Lung (tissue), 12 donors: ENCODE results near the gene FYB2. TPM values are rescaled to one million over a fixed set of nuclear protein-coding genes. Genes with fewer than 3 reads are reported as not detected.

Experiments used
- ATAC-seq: fragments of 200-7000 bp; cut with Tn5 transposase; one replicate; pipeline ENCODE4 v1.9.1; 2020; ENCODE audit warnings: moderate number of reproducible peaks; ENCODE audit not compliant: insufficient read depth, low FRiP score
- DNase-seq, 3 donors: peaks; one replicate each; pipeline ENCODE4 v3.0.0-alpha.2; 2013 to 2017
- H3K27ac ChIP-seq, 2 donors: one replicate each; pipeline ENCODE4 v1.5.1; 2013; ENCODE audit warnings: mild to moderate bottlenecking in 2 of 2, moderate library complexity in 2 of 2, control low read depth in 1 of 2, inconsistent platforms in 1 of 2, low read depth in 1 of 2, low read length in 1 of 2
- H3K27me3 ChIP-seq, 3 donors: one replicate each; pipeline ENCODE4 v1.5.1; 2013; ENCODE audit warnings: low read length in 2 of 3; ENCODE audit not compliant: control insufficient read depth in 3 of 3, insufficient read depth in 3 of 3
- H3K36me3 ChIP-seq, 4 donors: one replicate each; pipeline ENCODE4 v1.5.1; 2013; ENCODE audit warnings: low read length in 4 of 4, mild to moderate bottlenecking in 1 of 4, moderate library complexity in 1 of 4; ENCODE audit not compliant: control insufficient read depth in 4 of 4, insufficient read depth in 4 of 4
- H3K4me1 ChIP-seq, 5 donors: one replicate each; pipeline ENCODE4 v1.5.1; 2013; ENCODE audit warnings: low read length in 5 of 5, mild to moderate bottlenecking in 2 of 5, moderate library complexity in 1 of 5; ENCODE audit not compliant: control insufficient read depth in 5 of 5, insufficient read depth in 5 of 5
- H3K4me3 ChIP-seq: one replicate; pipeline ENCODE4 v1.5.1; 2013; ENCODE audit warnings: mild to moderate bottlenecking, control low read depth, moderate library complexity
- H3K9ac ChIP-seq, 2 donors: one replicate each; pipeline ENCODE4 v1.5.1; 2013; ENCODE audit warnings: low read length in 2 of 2, control low read depth in 1 of 2; ENCODE audit not compliant: insufficient read depth in 1 of 2
- H3K9me3 ChIP-seq, 4 donors: one replicate each; pipeline ENCODE4 v1.5.1; 2013; ENCODE audit warnings: low read length in 3 of 4, mild to moderate bottlenecking in 1 of 4, moderate library complexity in 1 of 4; ENCODE audit not compliant: control insufficient read depth in 4 of 4, insufficient read depth in 3 of 4
- CTCF ChIP-seq: IDR thresholded peaks from 2 replicates; pipeline ENCODE4 v1.5.1; 2012; ENCODE audit warnings: mild to moderate bottlenecking; ENCODE audit errors: control extremely low read depth, extremely low read depth
- WGBS, 2 donors: extraction: QIAGEN DNeasy Blood & Tissue Kit; methylation state at CpG; one replicate each; pipeline ENCODE4 v1.1.7; 2013; 5-methylcytosine and 5-hydroxymethylcytosine counted together
- polyA plus RNA-seq, 2 donors: library from polyadenylated mRNA; stranded (reverse); fragments of 200-250 nt; gene quantifications; one replicate each; pipeline ENCODE4 v1.2.1, GENCODE V29; 2013
- total RNA-seq, 2 donors: library from RNA; depleted of rRNA in 1 of 2; stranded (reverse); fragments of >200 nt in 1 of 2; gene quantifications; one replicate each; pipeline ENCODE4 v1.2.1, GENCODE V29; 2014 to 2021
- donor health status: control.
- donor health status: control.
- donor health status: Bipolar disorder and iron deficiency.
- donor health status: healthy.
- donor health status: DM: yes; HTN: yes; CAD: no.

The FYB2 gene
- total and polyA plus RNA-seq, 4 donors = 0.57 to 8.6 (median 3.0) TPM

GRCh38 chr1:56675763-56676162, 143.4 kb downstream of the FYB2 start:
- DNase-seq = no peak
- no peak for ATAC-seq
- no peak overlapping the region for H3K4me3 ChIP-seq
- H3K9me3 ChIP-seq = no peaks in the 10 kb centered on the region
- TF ChIP-seq CTCF = no peak
- H3K9ac ChIP-seq = no peak overlapping the region
- no peaks in the 10 kb centered on the region for H3K27me3 ChIP-seq
- H3K4me1 ChIP-seq = no peaks in the 10 kb centered on the region
- no peaks in the 10 kb centered on the region for H3K36me3 ChIP-seq
- H3K27ac ChIP-seq = peak overlapping the region in 1 of 2 donors; percentile 84

- no peak for TF ChIP-seq CTCF
- 40 to 55% methylated on average over 1 of the region's 1 CpG for WGBS, 2 donors
- H3K9ac ChIP-seq = no peak overlapping the region
- ATAC-seq = no peak
- H3K9me3 ChIP-seq = no peaks in the 10 kb centered on the region
- H3K27me3 ChIP-seq = no peaks in the 10 kb centered on the region
- peak overlapping the region in 1 of 2 donors; percentile 45 for H3K27ac ChIP-seq
- no peak overlapping the region for H3K4me3 ChIP-seq
- H3K36me3 ChIP-seq = no peaks in the 10 kb centered on the region
- no peaks in the 10 kb centered on the region for H3K4me1 ChIP-seq
- DNase-seq = no peak
Observed at GRCh38 chr1:56672579-56672978, 146.6 kb downstream of the FYB2 start.

- no peak for ATAC-seq
- H3K4me3 ChIP-seq = no peak overlapping the region
- H3K36me3 ChIP-seq = no peaks in the 10 kb centered on the region
- DNase-seq = no peak
- no peaks in the 10 kb centered on the region for H3K27me3 ChIP-seq
- H3K4me1 ChIP-seq = no peaks in the 10 kb centered on the region
- WGBS, 2 donors = 90% methylated on average over 2 of the region's 2 CpGs
- no peak overlapping the region for H3K9ac ChIP-seq
- no peak for TF ChIP-seq CTCF
- no peak overlapping the region for H3K27ac ChIP-seq
- H3K9me3 ChIP-seq = no peaks in the 10 kb centered on the region
Observed at GRCh38 chr1:56671542-56671941, 147.7 kb downstream of the FYB2 start.

GRCh38 chr1:56671085-56671484, 148.1 kb downstream of the FYB2 start:
- Histone ChIP-seq H3K9ac (no peak overlapping the region), H3K27me3 (no peaks in the 10 kb centered on the region), H3K9me3 (no peaks in the 10 kb centered on the region), H3K4me1 (no peaks in the 10 kb centered on the region), H3K4me3 (no peak overlapping the region), H3K36me3 (no peaks in the 10 kb centered on the region), H3K27ac (no peak overlapping the region)
- TF ChIP-seq CTCF = no peak
- WGBS, 2 donors = 95 to 96% methylated on average over 4 of the region's 4 CpGs
- ATAC-seq (no peak), DNase-seq (no peak)
